Right lobe of liver (tissue), 6 donors: ENCODE data around the gene NPY5R. TPM values are rescaled to one million over a fixed set of nuclear protein-coding genes. Genes with fewer than 3 reads are reported as not detected.

ENCODE experiments used
- ATAC-seq, 4 donors: fragments of 200-7000 bp; cut with Tn5 transposase; one replicate each; pipeline ENCODE4 v1.9.1; 2020; ENCODE audit warnings: mild to moderate bottlenecking in 4 of 4, moderate library complexity in 4 of 4
- DNase-seq, 3 donors: peaks; one replicate each; pipeline ENCODE4 v3.0.0-alpha.2; 2020
- H3K27ac ChIP-seq, 3 donors: fragments of 200-600 bp; one replicate each; pipeline ENCODE4 v1.8.0; 2022
- H3K27me3 ChIP-seq, 2 donors: fragments of 200-600 bp; one replicate each; pipeline ENCODE4 v1.8.0; 2022
- H3K36me3 ChIP-seq, 4 donors: fragments of 200-600 bp; sonication (generic) in 1 of 4; one replicate each; pipeline versions ENCODE4 v1.5.1 to v1.8.0; 2017 to 2022; ENCODE audit warnings: control low read depth in 1 of 4
- H3K4me1 ChIP-seq, 4 donors: fragments of 200-600 bp; sonication (generic) in 1 of 4; one replicate each; pipeline versions ENCODE4 v1.5.1 to v1.8.0; 2017 to 2022; ENCODE audit warnings: control low read depth in 1 of 4
- H3K4me3 ChIP-seq, 3 donors: fragments of 200-600 bp; one replicate each; pipeline ENCODE4 v1.8.0; 2022
- H3K9me3 ChIP-seq, 4 donors: fragments of 200-600 bp; sonication (generic) in 1 of 4; one replicate each; pipeline versions ENCODE4 v1.5.1 to v1.8.0; 2017 to 2022; ENCODE audit warnings: control low read depth in 1 of 4
- CTCF ChIP-seq, 4 donors: fragments of 200-600 bp in 3 of 4; fragments of 450-650 bp in 1 of 4; IDR thresholded peaks; one replicate each; pipeline versions ENCODE4 v1.5.1 to v1.8.0; 2016 to 2022; ENCODE audit warnings: antibody characterized with exemption in 4 of 4, mild to moderate bottlenecking in 2 of 4
- POLR2A ChIP-seq: fragments of 450-650 bp; IDR thresholded peaks from one replicate; pipeline ENCODE4 v1.6.1; 2017; ENCODE audit warnings: antibody characterized with exemption, mild to moderate bottlenecking
- WGBS: methylation state at CpG from one replicate; pipeline ENCODE4 v1.1.6; 2018; ENCODE audit warnings: low coverage, low lambda C conversion rate; ENCODE audit not compliant: insufficient coverage; ENCODE audit errors: missing lambda C conversion rate; 5-methylcytosine and 5-hydroxymethylcytosine counted together
- intact Hi-C, 2 donors: fragments of 100-400 bp; cut with DNase I; formaldehyde crosslinking; loops; one replicate each; pipeline versions ENCODE4 v1.11.2 to v1.14.1; 2022
- total RNA-seq, 6 experiments: library from RNA; depleted of rRNA in 2 of 6; stranded (reverse); fragments of >200 nt in 2 of 6; fragmentation: NEBNext Ultra II Directional in 3 of 6; extraction: Animal tissue kit (Norgen Biotek cat#: 25700) in 3 of 6; gene quantifications; one replicate each; pipeline versions ENCODE4 v1.1.0 to v1.2.4, GENCODE V29; 2016 to 2023
- donor health status: DM: no; HTN: yes; CAD: no.
- donor health status: DM: no; HTN: no; CAD: no.
- donor health status: DM: no; HTN: no; CAD: no.
- donor health status: DM: no; HTN: yes; CAD: no.
- donor health status: DM: no; HTN: yes; CAD: no.

NPY5R gene
- total RNA-seq, 6 experiments from 2014 or later = 0.11 to 0.62 (median 0.21) TPM; not detected in 2

GRCh38 chr4:163398238-163398637, 54.5 kb downstream of the NPY5R start:
- no peak for TF ChIP-seq POLR2A
- DNase-seq = no peak
- Histone ChIP-seq H3K27ac (no peak overlapping the region), H3K27me3 (no peaks in the 10 kb centered on the region), H3K4me3 (no peak overlapping the region), H3K9me3 (no peaks in the 10 kb centered on the region), H3K4me1 (no peaks in the 10 kb centered on the region), H3K36me3 (no peaks in the 10 kb centered on the region)
- intact Hi-C loops = no loop called here
- ATAC-seq = no peak

- H3K27ac ChIP-seq = no peak overlapping the region
- no peaks in the 10 kb centered on the region for H3K9me3 ChIP-seq
- intact Hi-C loops = no loop called here
- no peaks in the 10 kb centered on the region for H3K4me1 ChIP-seq
- no peaks in the 10 kb centered on the region for H3K27me3 ChIP-seq
- ATAC-seq (no peak), DNase-seq (no peak)
- TF ChIP-seq POLR2A = no peak
- no peak for TF ChIP-seq CTCF (IDR thresholded peaks at IDR 0.05)
- no peak overlapping the region for H3K4me3 ChIP-seq
- whole genome bisulfite sequencing = 57% methylated on average over 4 of the region's 4 CpGs
- no peaks in the 10 kb centered on the region for H3K36me3 ChIP-seq
Measured at GRCh38 chr4:163400911-163401310, 57.2 kb downstream of the NPY5R start.

Other genes with a start within 250 kb of the NPY5R start
- 1 to 10 TPM; 5.3 to 8.5 (median 8.1) TPM for gene NAF1, start 177.0 kb upstream of the NPY5R start, total RNA-seq
- gene NPY1R, start 11.3 kb upstream of the NPY5R start, total RNA-seq = 1 to 10 TPM; 1.6 to 6.8 (median 5.6) TPM
- not detected for gene TKTL2, start 129.9 kb downstream of the NPY5R start, total RNA-seq
- gene TMA16, start 150.8 kb downstream of the NPY5R start, total RNA-seq = 10 to 100 TPM in 5 of 6 experiments, 1 to 10 TPM in 1; 6.0 to 27.0 (median 11.9) TPM